Motor neuron (in vitro differentiated cells): ENCODE measurements around the gene NAP1L2. TPM values are rescaled to one million over a fixed set of nuclear protein-coding genes. Genes with fewer than 3 reads are reported as not detected.
"Not testable (repeated sequence)": the region's sequence is repeated elsewhere in the genome, so short reads cannot be mapped to it uniquely, and the experiment has no call there.

Experiments used
- ATAC-seq, 8 experiments: fragments of 200-7000 bp; cut with Tn5 transposase; replicated peaks in 6 of 8; 2 replicates each; pipeline ENCODE4 v1.8.0; 2021; ENCODE audit warnings: mild to moderate bottlenecking in 8 of 8, moderate library complexity in 8 of 8
- H3K27ac ChIP-seq, 2 donors: fragments of 250-450 bp; sonication (Bioruptor Pico); 2 replicates each; pipeline ENCODE4 v1.9.0; 2021; ENCODE audit warnings: antibody characterized with exemption in 2 of 2, mild to moderate bottlenecking in 2 of 2, moderate library complexity in 1 of 2
- H3K4me1 ChIP-seq, 2 donors: fragments of 250-450 bp; sonication (Bioruptor Pico); replicated peaks in 1 of 2; 2 replicates each; pipeline ENCODE4 v1.6.1; 2021; ENCODE audit warnings: antibody characterized with exemption in 2 of 2, mild to moderate bottlenecking in 2 of 2, moderate library complexity in 1 of 2
- H3K4me3 ChIP-seq, 5 donors: fragments of 250-450 bp; sonication (Bioruptor Pico); 2 replicates each; pipeline ENCODE4 v1.9.0; 2021; ENCODE audit warnings: antibody characterized with exemption in 5 of 5, mild to moderate bottlenecking in 5 of 5, moderate library complexity in 4 of 5
- WGBS, 10 experiments: fragments of 450-650 bp; shearing (Covaris generic); methylation state at CpG; one replicate each; pipeline ENCODE4 v1.0.0; 2022; 5-methylcytosine and 5-hydroxymethylcytosine counted together
- in situ Hi-C, 9 experiments: fragments of 400-800 bp; cut with MboI; loops; one replicate each; pipeline ENCODE4 v1.15.0; 2021; ENCODE audit warnings: low sequenced_read_pairs in 9 of 9, low pct_unique_long_range_greater_than_20kb in 2 of 9; ENCODE audit not compliant: unreplicated experiment in 9 of 9
- total RNA-seq, 8 experiments: library from RNA; unstranded; fragments of 300-600 nt; gene quantifications; 2 replicates each; pipeline versions ENCODE4 v1.2.3 to v1.2.4, GENCODE V29; 2022

NAP1L2 gene
- 10 to 100 TPM in 6 of 8 experiments, 1 to 10 TPM in 1, under 1 TPM in 1; 0.66 to 42.7 (median 20.3) TPM for total RNA-seq

- in situ Hi-C loops, result no loop called here
- peak within 1 kb of the TSS; percentile 85 to 94 for H3K27ac ChIP-seq
- peak within 1 kb of the TSS; percentile 56 to 97 (median 84) for H3K4me3 ChIP-seq
- WGBS, 10 experiments, result 0 to 38% (median 0%) methylated on average over 1 to 18 of the region's 30 CpGs; no CpG with 5 or more reads in 7 of the 10 experiments
- ATAC-seq, result peak; percentile 88 to 96 (median 94)
- H3K4me1 ChIP-seq, result peaks cover 0 to 3% of the 10 kb centered on the region in 2 donors
These were observed at the start of gene NAP1L2 for GRCh38 chrX:73214426-73215094. TSS of gene NAP1L2 (minus strand) at chrX:73214851. CDS start at chrX:73214492, 359 bp downstream.

GRCh38 chrX:73262991-73263390 is 48.3 kb upstream of the NAP1L2 start:
- H3K4me1 ChIP-seq, result no peaks in the 10 kb centered on the region
- peak in 2 of 8 experiments; percentile 17 to 47 for ATAC-seq
- in situ Hi-C loops, result no loop called here
- H3K4me3 ChIP-seq, result no peak overlapping the region
- WGBS, 10 experiments, result 0 to 80% (median 20%) methylated on average over 1 to 2 of the region's 2 CpGs; no CpG with 5 or more reads in 5 of the 10 experiments
- no peak overlapping the region for H3K27ac ChIP-seq

- no peak for ATAC-seq
These were observed 24.6 kb upstream of the NAP1L2 start for GRCh38 chrX:73239242-73239641.

GRCh38 chrX:73217621-73218020 is 3.0 kb upstream of the NAP1L2 start:
- Histone ChIP-seq H3K27ac (no peak overlapping the region), H3K4me1 (peaks cover 0 to 3% of the 10 kb centered on the region in 2 donors), H3K4me3 (no peak overlapping the region)
- no peak for ATAC-seq
- 3 to 100% (median 68%) methylated on average over 1 to 3 of the region's 3 CpGs; no CpG with 5 or more reads in 4 of the 10 experiments for WGBS, 10 experiments
- in situ Hi-C loops, result no loop called here

More at GRCh38 chrX:73239242-73239641, 24.6 kb upstream of the NAP1L2 start:
- in situ Hi-C loops, result no loop called here
- Histone ChIP-seq H3K27ac (no peak overlapping the region), H3K4me3 (no peak overlapping the region), H3K4me1 (no peaks in the 10 kb centered on the region)
- 45% methylated on average over 4 of the region's 5 CpGs; no CpG with 5 or more reads in 9 of the 10 experiments for WGBS, 10 experiments

GRCh38 chrX:73215246-73215645 is 595 bp upstream of the NAP1L2 start:
- H3K27ac ChIP-seq, result peak overlapping the region; percentile 85 to 94
- in situ Hi-C loops, result no loop called here
- H3K4me3 ChIP-seq, result peak overlapping the region; percentile 56 to 97 (median 84)
- peaks cover 0 to 3% of the 10 kb centered on the region in 2 donors for H3K4me1 ChIP-seq
- peak in 1 of 8 experiments; percentile 2 for ATAC-seq
- WGBS, 10 experiments, result 4 to 43% (median 21%) methylated on average over 4 to 8 of the region's 8 CpGs; no CpG with 5 or more reads in 5 of the 10 experiments

GRCh38 chrX:73213734-73214425 is 771 bp downstream of the NAP1L2 start:
- H3K4me1 ChIP-seq, result peaks cover 0 to 3% of the 10 kb centered on the region in 2 donors
- peak overlapping the region; percentile 56 to 97 (median 84) for H3K4me3 ChIP-seq
- in situ Hi-C loops, result no loop called here
- ATAC-seq, result peak in 4 of 8 experiments; percentile 6 to 39 (median 15)
- H3K27ac ChIP-seq, result peak overlapping the region; percentile 85 to 94
- WGBS, 10 experiments, result 0 to 3% (median 0%) methylated on average over 1 to 4 of the region's 18 CpGs; no CpG with 5 or more reads in 2 of the 10 experiments

- Histone ChIP-seq H3K4me3 (no peak overlapping the region), H3K4me1 (no peaks in the 10 kb centered on the region), H3K27ac (no peak overlapping the region)
- in situ Hi-C loops, result no loop called here
- WGBS, 10 experiments, result 0 to 100% (median 65%) methylated on average over 1 to 2 of the region's 2 CpGs; no CpG with 5 or more reads in 2 of the 10 experiments
- ATAC-seq, result no peak
These were observed 8.3 kb downstream of the NAP1L2 start for GRCh38 chrX:73206366-73206765.

- in situ Hi-C loops, result no loop called here
These were observed 32.0 kb downstream of the NAP1L2 start for GRCh38 chrX:73182502-73183114.

GRCh38 chrX:73168945-73169344 is 45.7 kb downstream of the NAP1L2 start:
- whole genome bisulfite sequencing, 10 experiments, result 0 to 89% (median 49%) methylated on average over 1 of the region's 1 CpG; no CpG with 5 or more reads in 6 of the 10 experiments
- H3K4me3 ChIP-seq, in situ Hi-C loops, ATAC-seq, H3K4me1 ChIP-seq, H3K27ac ChIP-seq: not testable (repeated sequence)

More at GRCh38 chrX:73182502-73183114, 32.0 kb downstream of the NAP1L2 start:
- no peaks in the 10 kb centered on the region for H3K4me1 ChIP-seq
- ATAC-seq, result no peak
- H3K4me3 ChIP-seq, result no peak overlapping the region
- WGBS, 10 experiments, result 0 to 17% methylated on average over 1 of the region's 6 CpGs; no CpG with 5 or more reads in 8 of the 10 experiments
- H3K27ac ChIP-seq, result no peak overlapping the region

Other genes with a start within 250 kb of the NAP1L2 start
- gene PABPC1L2B, start 211.9 kb downstream of the NAP1L2 start, total RNA-seq, result 1 to 10 TPM in 3 of 8 experiments, under 1 TPM in 5; 0.15 to 1.4 (median 0.84) TPM
- gene PABPC1L2A, start 135.3 kb downstream of the NAP1L2 start, total RNA-seq, result 1 to 10 TPM in 2 of 8 experiments, under 1 TPM in 4, not detected in 2; 0.38 to 1.6 (median 0.87) TPM
- gene CDX4, start 232.2 kb upstream of the NAP1L2 start, total RNA-seq, result under 1 TPM in 3 of 8 experiments, not detected in 5; 0.05 to 0.28 (median 0.21) TPM